Epithelial cell of proximal tubule (primary cell): Measurements from ENCODE around the gene ZNF428. TPM values are rescaled to one million over a fixed set of nuclear protein-coding genes. Genes with fewer than 3 reads are reported as not detected.

Experiments used
- DNase-seq: peaks from one replicate; pipeline ENCODE4 v3.0.0-alpha.2; 2011; ENCODE audit warnings: low read depth
- H3K4me3 ChIP-seq: 2 replicates; pipeline ENCODE4 v1.5.1; 2011; ENCODE audit warnings: low read depth, mild to moderate bottlenecking, low read length
- CTCF ChIP-seq: conservative IDR thresholded peaks from 2 replicates; pipeline ENCODE4 v1.5.1; 2012; ENCODE audit warnings: low read depth, mild to moderate bottlenecking, low read length
- total RNA-seq: library from RNA; depleted of rRNA; stranded (reverse); fragments of >200 nt; gene quantifications from 2 replicates; pipeline ENCODE4 v1.2.3, GENCODE V29; 2015

The ZNF428 gene
- total RNA-seq, 1 donor from 2014 or later = 60.7 TPM

- H3K4me3 ChIP-seq = peak overlapping the region; percentile 70
- no peak for TF ChIP-seq CTCF
- no peak for DNase-seq
These were observed 21.6 kb downstream of the ZNF428 start for GRCh38 chr19:43597876-43598275.

- H3K4me3 ChIP-seq = peak overlapping the region; percentile 70
- no peak for DNase-seq
- no peak for TF ChIP-seq CTCF
These were observed 22.5 kb downstream of the ZNF428 start for GRCh38 chr19:43596842-43597461.

- H3K4me3 ChIP-seq = peak within 1 kb of the TSS; percentile 80
- no peak for TF ChIP-seq CTCF
These were observed 23.2 kb downstream of the ZNF428 start, which contains the start of the genes IRGQ and ZNF576 for GRCh38 chr19:43595999-43596841. Gene IRGQ, minus strand, starts transcription at chr19:43596134. Its CDS starts 796 bp downstream, at chr19:43595338. Gene ZNF576, plus strand, starts transcription at chr19:43596595. Its CDS starts 514 bp downstream, at chr19:43597109.

GRCh38 chr19:43595605-43595998, 23.8 kb downstream of the ZNF428 start:
- TF ChIP-seq CTCF = no peak
- DNase-seq = no peak
- H3K4me3 ChIP-seq = peak overlapping the region; percentile 80

More at GRCh38 chr19:43595999-43596841, 23.2 kb downstream of the ZNF428 start, which contains the start of the genes IRGQ and ZNF576:
- peak; percentile 92 for DNase-seq

- peak; percentile 89 for TF ChIP-seq CTCF
- DNase-seq = no peak
- peak overlapping the region; percentile 80 for H3K4me3 ChIP-seq
These were observed 24.5 kb downstream of the ZNF428 start for GRCh38 chr19:43594710-43595604.

GRCh38 chr19:43594081-43594697, 25.2 kb downstream of the ZNF428 start:
- peak overlapping the region; percentile 80 for H3K4me3 ChIP-seq
- TF ChIP-seq CTCF = no peak
- no peak for DNase-seq
